Body of pancreas (tissue), 4 donors: ENCODE data around the gene PTH1R.

Experiments used
- CTCF ChIP-seq, 7 experiments: fragments of 450-650 bp in 4 of 7; fragments of 200-600 bp in 3 of 7; sonication (generic) in 3 of 7; IDR thresholded peaks; one replicate each; pipeline ENCODE4 v1.5.1; 2016 to 2019; ENCODE audit warnings: antibody characterized with exemption in 7 of 7
- POLR2A ChIP-seq, 3 donors: fragments of 450-650 bp; IDR thresholded peaks; one replicate each; pipeline ENCODE4 v1.6.1; 2016; ENCODE audit warnings: antibody characterized with exemption in 3 of 3, mild to moderate bottlenecking in 2 of 3

DNA sequence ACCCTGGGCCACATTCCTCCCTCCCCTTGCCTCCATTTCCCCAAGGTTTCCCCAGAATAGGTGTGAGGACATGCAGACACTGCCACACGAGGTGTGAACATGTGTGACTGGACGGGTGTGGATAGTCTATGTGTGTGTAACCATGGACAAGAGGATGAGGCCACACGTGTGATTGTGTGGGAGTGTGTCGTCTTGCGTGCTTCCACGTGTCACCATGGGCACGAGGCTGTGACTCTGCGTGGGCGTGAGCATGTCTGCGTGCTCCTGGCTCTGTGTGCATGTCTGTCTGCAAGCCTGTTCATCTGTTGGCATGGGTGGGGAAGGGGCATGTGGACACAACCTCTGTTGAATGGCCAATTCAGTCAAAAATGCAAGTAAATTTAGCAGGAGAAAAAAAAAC, 8.1 kb upstream of the PTH1R start:
- TF ChIP-seq CTCF (IDR thresholded peaks at IDR 0.05) (no peak), POLR2A (IDR thresholded peaks at IDR 0.05) (no peak)
